ENCODE measurements around the gene ADCY5.

Gene ADCY5

GRCh38 chr3:123305192-123305591 lies 143.7 kb downstream of the ADCY5 start:
- TF ChIP-seq CTCF (IDR thresholded peaks at IDR 0.05; ENCODE audit: low read depth, low read length, missing control alignments), result no peak
- H3K4me3 ChIP-seq (replicated peaks; ENCODE audit: low read depth, low read length), result no peak overlapping the region
- no peak for DNase-seq (ENCODE audit: extremely low read depth, low read depth)

DNA sequence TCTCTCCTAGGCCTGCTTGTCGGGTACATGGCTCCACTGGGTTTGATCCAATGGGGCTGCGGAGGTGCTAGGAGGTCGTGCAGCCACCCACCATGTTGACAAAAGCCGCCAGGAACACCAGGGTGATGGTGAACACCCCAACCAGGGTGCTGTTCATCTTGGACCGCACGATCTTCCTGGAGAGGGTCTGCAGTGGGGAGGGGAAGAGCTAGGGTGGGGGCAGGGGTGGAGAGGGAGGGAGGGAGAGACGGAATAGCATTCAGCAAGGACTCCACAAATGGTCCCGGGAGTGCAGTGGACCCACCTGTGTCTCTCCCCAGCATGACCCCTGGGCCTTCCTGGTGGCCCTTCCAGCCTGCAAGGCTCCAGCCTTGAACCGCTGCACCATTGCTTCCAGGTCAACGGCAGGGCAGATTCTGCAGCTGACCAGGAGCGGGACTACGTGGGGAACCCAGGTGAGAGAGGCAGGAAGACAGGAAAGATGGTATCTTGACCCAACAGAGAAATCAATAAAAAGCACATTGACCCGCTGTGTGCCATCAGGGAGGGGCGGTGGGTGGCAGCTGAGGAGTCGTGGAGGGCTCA lies 144.8 kb downstream of the ADCY5 start:
- DNase-seq (ENCODE audit: extremely low read depth, low read depth), result no peak
- no peak for TF ChIP-seq CTCF (IDR thresholded peaks at IDR 0.05; ENCODE audit: low read depth, low read length, missing control alignments)
- no peak overlapping the region for H3K4me3 ChIP-seq (replicated peaks; ENCODE audit: low read depth, low read length)

DNA sequence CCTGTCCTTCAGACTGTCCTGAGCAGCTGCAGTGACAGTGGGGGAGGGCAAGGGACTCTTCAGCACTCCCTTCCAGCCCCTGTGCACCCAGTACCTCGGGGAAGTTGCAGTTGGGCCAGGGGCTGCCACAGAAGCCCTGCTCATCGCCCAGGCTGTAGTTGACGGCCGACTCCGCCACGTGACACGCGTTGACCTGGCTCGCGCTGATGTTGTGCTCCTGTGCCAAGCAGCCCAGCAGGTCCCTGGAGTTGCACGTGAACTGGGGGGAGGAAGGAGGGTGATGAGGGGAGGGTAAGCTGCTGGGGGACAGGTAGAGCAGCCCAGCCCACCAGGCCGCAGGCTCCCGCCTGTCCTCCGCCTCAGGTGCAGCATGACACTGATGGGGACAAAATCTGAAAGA lies 145.9 kb downstream of the ADCY5 start:
- DNase-seq (ENCODE audit: extremely low read depth, low read depth), result no peak
- TF ChIP-seq CTCF (IDR thresholded peaks at IDR 0.05; ENCODE audit: low read depth, low read length, missing control alignments), result no peak
- no peak overlapping the region for H3K4me3 ChIP-seq (replicated peaks; ENCODE audit: low read depth, low read length)

DNA sequence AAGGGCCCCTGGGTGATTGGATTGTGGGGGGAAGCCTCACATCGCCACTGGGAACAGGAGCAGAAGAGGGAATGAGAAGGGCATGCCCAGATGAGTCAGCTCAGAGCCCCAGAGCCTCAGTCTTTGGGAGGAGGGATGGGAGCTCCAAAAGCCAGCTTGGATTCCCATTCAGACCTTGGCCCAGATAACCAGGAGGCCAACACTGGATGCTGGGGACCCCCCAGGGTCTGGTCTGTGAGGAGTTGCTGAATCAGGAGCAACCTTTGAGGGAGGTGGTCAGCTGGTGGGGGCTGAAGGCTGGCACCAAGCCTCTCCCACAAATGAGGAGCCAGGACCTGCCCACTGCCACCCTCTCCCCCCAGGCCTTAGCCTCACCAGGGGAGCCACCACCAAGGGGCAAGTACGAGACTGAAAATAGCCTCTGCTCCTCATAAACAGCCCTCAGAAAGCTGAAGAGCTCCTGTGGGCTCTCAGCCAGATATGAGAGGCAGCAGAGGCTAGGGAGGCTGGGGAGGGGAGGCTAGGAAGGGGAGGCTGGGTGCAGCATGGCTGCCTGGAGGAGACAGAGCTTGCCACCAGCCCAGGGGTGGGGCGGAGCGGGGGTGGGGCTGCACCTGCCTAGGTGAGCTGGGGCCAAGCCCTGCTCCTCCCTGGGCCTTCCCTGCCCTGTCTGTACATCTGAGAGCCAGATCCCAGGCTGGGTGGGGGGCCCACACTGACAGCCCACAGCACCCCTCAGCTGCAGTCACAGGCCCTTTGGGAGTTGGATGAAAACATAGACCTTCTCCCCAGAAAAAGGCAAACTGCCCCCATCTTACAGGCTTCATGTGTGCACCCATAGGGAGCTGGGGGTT lies 147.3 kb downstream of the ADCY5 start:
- DNase-seq (ENCODE audit: extremely low read depth, low read depth), result no peak
- no peak overlapping the region for H3K4me3 ChIP-seq (replicated peaks; ENCODE audit: low read depth, low read length)
- TF ChIP-seq CTCF (IDR thresholded peaks at IDR 0.05; ENCODE audit: low read depth, low read length, missing control alignments), result no peak

DNA sequence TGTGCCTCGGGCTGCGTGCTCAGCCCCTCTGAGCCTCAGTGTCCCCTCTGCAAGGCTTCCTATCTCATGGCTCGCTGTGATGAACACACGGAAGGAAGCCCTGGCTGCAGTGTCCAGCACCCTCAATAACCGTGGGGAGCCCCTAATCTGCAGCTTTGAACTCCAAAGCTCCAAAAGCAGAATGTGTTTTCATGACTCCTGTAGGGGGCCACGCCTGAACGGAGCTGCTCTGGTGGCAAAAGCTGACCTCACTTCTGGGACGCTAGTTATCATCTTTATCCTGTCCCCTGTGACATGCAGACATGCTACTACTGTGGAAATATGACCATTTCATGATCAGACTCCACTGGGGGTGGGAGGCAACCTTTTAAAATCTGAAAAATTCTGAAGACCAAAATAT lies 148.3 kb downstream of the ADCY5 start:
- H3K4me3 ChIP-seq (replicated peaks; ENCODE audit: low read depth, low read length), result no peak overlapping the region
- TF ChIP-seq CTCF (IDR thresholded peaks at IDR 0.05; ENCODE audit: low read depth, low read length, missing control alignments), result no peak
- no peak for DNase-seq (ENCODE audit: extremely low read depth, low read depth)

DNA sequence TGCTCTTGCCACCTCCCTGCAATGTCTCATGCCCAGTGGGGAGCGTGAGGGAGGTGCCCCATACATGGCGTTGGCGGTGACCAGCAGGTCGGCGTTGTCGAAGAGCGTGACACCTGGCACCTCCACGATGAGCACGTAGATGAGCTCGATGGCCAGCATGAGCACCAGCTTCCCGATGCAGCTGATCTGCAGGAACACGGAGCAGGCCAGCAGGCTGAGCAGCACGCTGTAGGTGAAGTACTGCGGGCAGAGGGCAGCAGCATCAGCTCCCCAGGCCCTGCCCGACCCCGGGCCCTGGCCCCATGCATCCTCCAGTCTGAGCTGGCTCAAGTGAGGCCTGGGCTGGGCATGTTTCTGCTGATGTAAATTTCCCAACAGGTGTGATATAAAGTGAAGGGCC lies 148.8 kb downstream of the ADCY5 start:
- H3K4me3 ChIP-seq (replicated peaks; ENCODE audit: low read depth, low read length), result no peak overlapping the region
- DNase-seq (ENCODE audit: extremely low read depth, low read depth), result no peak
- no peak for TF ChIP-seq CTCF (IDR thresholded peaks at IDR 0.05; ENCODE audit: low read depth, low read length, missing control alignments)
